HG03025 (cell line): ENCODE data around the gene NT5C1A.
A peak's percentile ranks its signal among the peaks of the same experiment; 100 is the strongest.

Source experiments
- ATAC-seq: cut with Tn5 transposase; IDR thresholded peaks from one replicate; pipeline ENCODE4 v1.9.1; 2021; ENCODE audit warnings: mild to moderate bottlenecking, moderate library complexity; ENCODE audit not compliant: unreplicated experiment, low FRiP score

Gene NT5C1A

DNA sequence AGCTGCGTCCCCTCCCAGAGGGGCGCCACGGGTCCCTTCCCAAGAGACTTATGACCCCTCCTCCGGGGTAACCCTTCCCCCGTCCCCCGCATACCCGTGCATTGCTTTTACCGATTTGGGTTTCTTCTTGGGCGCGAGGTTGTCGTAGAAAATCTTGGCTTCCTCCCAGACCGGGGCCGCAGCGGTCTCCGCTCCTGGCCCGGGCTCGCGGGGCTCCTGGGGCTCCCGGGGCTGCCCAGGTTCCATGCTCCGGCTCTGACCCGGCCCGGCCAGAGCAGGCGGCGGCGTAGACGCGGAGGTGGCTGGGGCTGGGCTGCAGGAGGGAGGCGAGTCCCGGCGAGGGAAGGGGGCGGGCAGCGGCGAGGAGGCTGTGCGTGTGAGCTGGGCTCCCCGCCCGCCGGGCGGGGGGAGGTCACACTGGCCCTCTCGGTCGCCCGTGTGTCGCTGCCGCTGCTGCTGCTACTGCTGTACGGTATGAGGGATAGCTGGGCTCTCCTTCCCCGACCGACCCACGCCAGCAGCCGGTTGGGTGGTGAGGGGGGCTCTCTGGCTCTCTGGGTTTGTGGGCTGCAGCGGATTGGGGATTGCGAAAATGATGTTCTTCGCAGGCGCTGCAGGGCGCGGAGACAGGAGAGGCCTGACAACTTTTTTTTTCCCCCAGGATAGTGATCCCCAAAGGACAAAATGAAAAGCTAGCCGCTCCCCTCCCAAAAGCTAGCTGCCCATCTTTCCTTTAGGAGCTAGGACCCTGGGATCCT is at the start of gene NT5C1A:
Gene NT5C1A (minus strand): TSS at position 315 of the 758 bp plus-strand sequence. CDS start 69 bp downstream, at position 246.
- ATAC-seq: no peak

DNA sequence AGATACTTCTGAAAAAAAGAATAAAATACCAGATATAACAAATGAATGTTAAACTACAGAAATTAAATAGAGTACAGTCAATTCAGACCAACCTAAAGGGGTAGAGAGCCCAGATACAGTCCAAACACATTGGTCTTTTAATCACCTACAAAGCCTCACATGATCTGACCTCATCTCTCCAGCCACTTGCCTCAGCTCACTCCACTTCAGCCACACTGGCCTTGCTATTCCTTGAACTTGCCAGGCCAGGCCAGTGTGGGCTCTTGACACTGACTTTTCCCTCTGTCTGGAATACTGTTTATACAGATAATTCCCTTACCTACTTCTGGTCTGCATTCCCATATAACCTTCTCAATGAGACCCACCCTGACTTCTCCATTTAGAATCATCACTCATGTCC is 49.8 kb upstream of the NT5C1A start:
- no peak for ATAC-seq

GRCh38 chr1:39720094-39720999 is 48.4 kb upstream of the NT5C1A start:
- ATAC-seq: no peak

- no peak for ATAC-seq
These were observed 45.9 kb upstream of the NT5C1A start for GRCh38 chr1:39717809-39718208.

DNA sequence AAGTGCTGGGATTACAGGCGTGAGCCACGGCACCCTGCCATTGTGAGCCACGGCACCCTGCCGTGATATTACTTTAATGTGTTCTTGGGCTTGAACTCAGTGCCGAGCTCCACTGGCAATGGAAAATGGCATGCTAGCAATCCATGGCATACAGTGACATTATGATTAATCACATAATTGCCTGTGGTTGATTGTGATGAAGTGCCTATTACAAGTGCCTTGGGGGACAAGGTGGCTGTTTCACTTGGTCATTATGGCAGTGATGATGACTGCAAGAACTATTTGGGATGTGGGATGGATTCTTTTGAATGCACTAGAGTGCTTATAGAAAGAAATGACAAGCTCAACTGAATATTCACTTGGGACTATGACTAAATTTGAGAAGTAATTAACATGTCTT is 41.6 kb upstream of the NT5C1A start:
- no peak for ATAC-seq

DNA sequence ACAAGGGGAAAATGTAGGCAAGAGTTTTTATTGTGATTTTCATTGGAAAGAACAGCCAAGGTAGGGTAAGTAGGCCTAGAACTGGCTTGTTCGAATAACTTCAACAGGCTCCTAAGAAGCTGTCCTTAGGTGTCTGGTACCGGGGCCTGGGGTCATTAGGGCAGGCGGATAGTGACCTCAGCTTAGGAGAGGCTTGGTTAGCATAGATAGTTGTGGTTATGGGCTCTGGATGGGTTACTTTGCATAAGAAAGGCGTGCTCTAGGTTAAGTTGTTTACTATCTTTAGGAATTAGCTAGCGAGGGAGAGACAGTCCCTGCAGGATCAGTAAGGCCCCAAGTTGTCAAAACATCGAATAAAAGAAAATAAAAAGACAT is 40.0 kb upstream of the NT5C1A start:
- ATAC-seq: no peak

- no peak for ATAC-seq
These were observed 39.4 kb upstream of the NT5C1A start for GRCh38 chr1:39711104-39711965.

- no peak for ATAC-seq
These were observed 35.6 kb upstream of the NT5C1A start for GRCh38 chr1:39707506-39707905.

- ATAC-seq: no peak
These were observed 32.9 kb upstream of the NT5C1A start for GRCh38 chr1:39704757-39705156.

DNA sequence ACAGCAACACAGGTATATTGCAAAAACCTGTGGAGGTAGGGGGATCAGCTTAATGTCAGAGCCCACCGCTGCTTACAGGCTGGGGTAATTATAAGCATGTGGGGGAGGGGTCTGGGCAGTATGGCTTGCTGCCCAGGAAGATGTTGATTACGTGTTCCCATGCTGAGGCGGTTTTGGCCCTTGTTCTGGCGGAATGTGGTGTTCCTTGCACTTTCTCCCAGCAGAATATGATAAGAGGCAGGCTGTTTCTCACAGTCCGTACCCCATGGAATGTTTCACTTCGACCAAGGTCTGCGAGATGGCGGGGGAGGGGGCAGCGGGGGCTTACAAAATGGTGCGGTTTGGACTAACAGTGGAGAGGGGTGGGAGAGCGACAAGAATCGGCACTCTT is 29.1 kb upstream of the NT5C1A start:
- ATAC-seq: no peak

GRCh38 chr1:39700348-39700747 is 28.4 kb upstream of the NT5C1A start:
- ATAC-seq: no peak

- no peak for ATAC-seq
These were observed 27.5 kb upstream of the NT5C1A start for GRCh38 chr1:39699419-39699818.

DNA sequence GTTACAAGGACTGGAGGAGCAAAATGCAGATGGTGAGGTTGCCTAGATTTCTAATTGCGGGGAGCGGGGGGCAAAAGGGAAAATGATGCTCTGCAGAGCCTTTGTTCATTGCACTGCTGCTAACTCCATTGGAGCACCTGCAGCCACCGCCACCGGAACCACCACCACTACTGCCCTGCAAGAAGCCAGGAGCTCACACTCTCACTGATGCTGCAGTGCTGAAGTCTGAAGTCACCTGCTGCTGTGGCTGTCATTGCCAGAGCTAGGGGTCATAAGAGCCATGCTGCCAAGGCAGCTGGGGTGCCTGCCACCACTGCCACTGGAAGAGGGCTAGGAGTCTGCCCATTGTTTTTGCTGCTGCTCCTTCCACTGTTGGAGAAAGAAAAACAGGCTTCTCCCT is 26.7 kb upstream of the NT5C1A start:
- no peak for ATAC-seq

- ATAC-seq: no peak
These were observed 24.5 kb upstream of the NT5C1A start for GRCh38 chr1:39696448-39696847.

GRCh38 chr1:39695016-39695415 is 23.1 kb upstream of the NT5C1A start:
- ATAC-seq: no peak

DNA sequence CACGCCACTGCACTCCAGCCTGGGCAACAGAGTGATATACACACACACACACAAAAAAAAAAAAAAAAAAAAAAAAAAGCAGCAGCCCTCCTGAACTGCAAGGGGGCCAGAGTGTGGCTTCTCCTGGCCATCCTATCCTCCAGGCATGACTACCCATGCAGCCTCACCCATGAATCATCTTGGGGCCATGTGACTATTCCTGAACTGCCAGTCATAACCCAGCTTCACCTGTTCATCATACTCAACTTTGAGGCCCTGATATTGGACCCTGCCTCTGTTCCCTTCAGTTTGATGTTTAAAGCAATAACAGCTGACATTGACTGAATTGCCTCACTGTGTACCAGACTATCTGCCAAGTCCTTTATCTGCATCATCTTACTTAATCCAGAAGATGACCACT is 22.1 kb upstream of the NT5C1A start:
- no peak for ATAC-seq

- ATAC-seq: no peak
These were observed 20.5 kb upstream of the NT5C1A start for GRCh38 chr1:39692152-39693074.

DNA sequence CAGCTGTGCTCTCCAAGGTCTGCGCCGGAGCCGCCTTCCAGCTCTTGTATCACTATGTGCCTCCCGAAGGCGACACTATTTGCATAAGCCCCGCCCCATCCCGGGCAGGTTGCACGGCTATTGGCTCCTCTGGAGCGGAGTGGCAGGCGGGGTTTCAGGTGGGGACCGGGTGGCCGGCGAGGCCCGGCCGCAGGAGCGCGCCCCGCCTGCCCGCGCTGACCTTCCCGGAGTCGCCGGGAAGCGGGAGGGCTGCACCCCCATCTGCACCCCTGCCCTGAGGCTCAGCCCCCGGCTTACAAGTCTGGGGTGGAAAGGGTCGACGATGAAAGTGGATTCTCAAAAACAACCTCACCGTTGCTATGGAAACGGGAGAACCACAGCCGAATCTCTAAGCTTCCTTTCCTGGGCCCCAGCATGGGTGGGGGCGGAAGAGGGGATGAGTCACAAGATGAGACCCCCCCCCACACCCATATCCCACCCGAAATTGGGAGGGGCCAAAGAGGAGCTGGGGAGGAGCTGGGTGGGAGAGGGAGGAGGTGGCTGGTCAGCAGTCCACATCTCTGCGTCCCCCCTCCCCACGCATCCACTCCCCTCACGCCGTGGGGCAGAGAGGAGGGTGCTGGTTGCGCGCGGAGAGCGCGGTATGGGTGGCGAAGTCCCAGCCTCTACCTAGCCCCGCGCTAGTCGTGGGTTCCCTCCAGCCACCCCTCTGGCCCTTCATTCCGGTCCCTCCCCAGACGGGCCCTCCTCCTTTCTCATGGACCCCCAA is 19.7 kb upstream of the NT5C1A start, which contains the start of gene HPCAL4:
Gene HPCAL4 (minus strand): TSS at position 51 of the 769 bp plus-strand sequence. CDS start 6,830 bp downstream, outside the sequence.
- ATAC-seq: peak; percentile 61
